DND-41 (cell line): ENCODE results near the gene RELT.

Source experiments
- ATAC-seq: fragments of 200-7000 bp; cut with Tn5 transposase; 3 replicates; pipeline ENCODE4 v1.9.1; 2021; ENCODE audit warnings: low read depth; ENCODE audit not compliant: insufficient read depth
- DNase-seq: peaks from one replicate; pipeline ENCODE4 v3.0.0-alpha.2; 2020
- H2AFZ ChIP-seq: 2 replicates; pipeline ENCODE4 v1.6.0; 2012; ENCODE audit warnings: low read depth, low read length
- H3K27ac ChIP-seq: 2 replicates; pipeline ENCODE4 v1.5.1; 2012; ENCODE audit warnings: low read length, inconsistent platforms
- H3K27me3 ChIP-seq: fragments of 200-600 bp; sonication (generic); 2 replicates; pipeline ENCODE4 v1.6.0; 2012; ENCODE audit warnings: low read length, mild to moderate bottlenecking, inconsistent platforms; ENCODE audit not compliant: insufficient read depth, poor library complexity
- H3K36me3 ChIP-seq: 2 replicates; pipeline ENCODE4 v1.5.1; 2012; ENCODE audit warnings: low read length, inconsistent platforms; ENCODE audit not compliant: insufficient read depth
- H3K4me1 ChIP-seq: 2 replicates; pipeline ENCODE4 v1.5.1; 2012; ENCODE audit warnings: mild to moderate bottlenecking, low read length; ENCODE audit not compliant: insufficient read depth
- H3K4me2 ChIP-seq: 2 replicates; pipeline ENCODE4 v1.6.0; 2012; ENCODE audit warnings: mild to moderate bottlenecking, moderate library complexity, low read length, inconsistent platforms; ENCODE audit not compliant: insufficient read depth
- H3K4me3 ChIP-seq, 2 experiments: fragments of 200-600 bp in 1 of 2; shearing (Covaris generic) in 1 of 2; 2 replicates each; pipeline ENCODE4 v1.5.1; 2012 to 2016; ENCODE audit warnings: inconsistent platforms in 2 of 2, low read length in 2 of 2, mild to moderate bottlenecking in 2 of 2, low read depth in 1 of 2, moderate library complexity in 1 of 2
- H3K79me2 ChIP-seq: 2 replicates; pipeline ENCODE4 v1.6.0; 2012; ENCODE audit warnings: low read length, inconsistent platforms; ENCODE audit not compliant: insufficient read depth
- H3K9ac ChIP-seq: 2 replicates; pipeline ENCODE4 v1.6.0; 2012; ENCODE audit warnings: low read depth, mild to moderate bottlenecking, inconsistent platforms, low read length, moderate library complexity
- H3K9me3 ChIP-seq: 2 replicates; pipeline ENCODE4 v1.5.1; 2012; ENCODE audit warnings: low read length, moderate library complexity, mild to moderate bottlenecking, inconsistent platforms; ENCODE audit not compliant: insufficient read depth, severe bottlenecking
- H4K20me1 ChIP-seq: 2 replicates; pipeline ENCODE4 v1.6.0; 2012; ENCODE audit warnings: low read length; ENCODE audit not compliant: insufficient read depth
- EZH2 ChIP-seq: IDR thresholded peaks from 3 replicates; pipeline ENCODE4 v1.6.1; 2012; ENCODE audit warnings: borderline replicate concordance, low read depth, mild to moderate bottlenecking, moderate library complexity, low read length, inconsistent platforms; ENCODE audit not compliant: severe bottlenecking
- TF ChIP-seq, protein P1 (sequence below): IDR thresholded peaks from 2 replicates; pipeline ENCODE4 v1.5.1; 2012; ENCODE audit warnings: borderline replicate concordance, low read length, moderate library complexity, mild to moderate bottlenecking; ENCODE audit not compliant: poor library complexity, severe bottlenecking; ENCODE audit errors: extremely low read depth

The RELT gene

DNA sequence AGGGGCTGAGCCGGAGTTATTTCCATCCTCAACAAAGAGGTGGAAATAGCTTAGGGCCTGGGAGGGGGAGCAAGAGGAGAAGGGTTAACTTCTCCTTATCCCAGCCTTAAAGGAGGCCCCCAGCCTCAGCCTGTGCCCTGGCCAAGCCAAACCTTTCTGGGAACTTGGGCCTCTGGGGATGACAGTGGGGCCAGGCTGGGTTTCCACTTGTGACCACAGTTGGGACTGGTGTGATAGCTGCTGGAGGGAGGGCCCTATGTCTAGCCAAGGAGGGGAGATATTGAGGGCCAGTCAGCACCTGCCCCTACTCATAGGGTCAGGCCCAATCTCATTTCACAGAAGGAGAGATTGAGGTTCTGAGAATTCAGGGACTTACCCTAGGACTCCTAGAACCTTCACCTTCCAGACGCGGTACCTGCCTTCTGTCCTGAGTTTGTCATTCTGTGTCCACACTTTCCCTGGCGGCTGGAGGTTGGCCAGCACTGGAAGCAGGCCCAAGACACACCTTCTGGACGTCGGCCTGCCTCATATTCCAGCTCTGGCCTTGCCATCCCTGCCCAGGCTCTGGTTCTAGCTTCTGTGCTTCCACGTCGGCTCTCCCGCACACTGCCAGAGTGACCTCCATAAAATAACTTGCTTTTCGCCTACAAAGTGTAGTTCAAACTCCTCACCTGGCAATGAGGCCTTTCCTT, 3.1 kb downstream of the RELT start:
- H3K4me1 ChIP-seq = peaks cover 58% of the 10 kb centered on the region
- TF ChIP-seq EZH2 = no peak
- TF ChIP-seq, protein P1, sequence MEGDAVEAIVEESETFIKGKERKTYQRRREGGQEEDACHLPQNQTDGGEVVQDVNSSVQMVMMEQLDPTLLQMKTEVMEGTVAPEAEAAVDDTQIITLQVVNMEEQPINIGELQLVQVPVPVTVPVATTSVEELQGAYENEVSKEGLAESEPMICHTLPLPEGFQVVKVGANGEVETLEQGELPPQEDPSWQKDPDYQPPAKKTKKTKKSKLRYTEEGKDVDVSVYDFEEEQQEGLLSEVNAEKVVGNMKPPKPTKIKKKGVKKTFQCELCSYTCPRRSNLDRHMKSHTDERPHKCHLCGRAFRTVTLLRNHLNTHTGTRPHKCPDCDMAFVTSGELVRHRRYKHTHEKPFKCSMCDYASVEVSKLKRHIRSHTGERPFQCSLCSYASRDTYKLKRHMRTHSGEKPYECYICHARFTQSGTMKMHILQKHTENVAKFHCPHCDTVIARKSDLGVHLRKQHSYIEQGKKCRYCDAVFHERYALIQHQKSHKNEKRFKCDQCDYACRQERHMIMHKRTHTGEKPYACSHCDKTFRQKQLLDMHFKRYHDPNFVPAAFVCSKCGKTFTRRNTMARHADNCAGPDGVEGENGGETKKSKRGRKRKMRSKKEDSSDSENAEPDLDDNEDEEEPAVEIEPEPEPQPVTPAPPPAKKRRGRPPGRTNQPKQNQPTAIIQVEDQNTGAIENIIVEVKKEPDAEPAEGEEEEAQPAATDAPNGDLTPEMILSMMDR = no peak

DNA sequence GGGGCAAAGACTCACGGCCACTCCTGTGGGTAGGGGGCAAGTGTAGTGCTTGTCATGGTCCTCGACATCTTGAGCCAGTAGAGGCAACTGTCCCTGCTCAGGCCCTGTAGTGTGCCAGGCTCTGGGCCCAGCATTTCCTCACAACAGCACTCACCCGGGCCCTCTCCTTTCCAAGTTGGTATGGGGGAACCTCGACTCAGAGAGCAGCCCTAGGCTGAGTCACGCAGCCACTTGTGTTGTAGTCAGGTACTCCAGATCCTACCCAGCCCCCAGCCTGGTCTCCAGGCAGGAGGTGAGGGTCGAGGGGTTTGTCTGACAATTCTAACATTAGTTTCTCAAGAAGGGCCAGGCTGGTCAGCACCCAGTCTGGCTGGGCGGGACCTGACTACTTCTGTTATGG, 4.1 kb downstream of the RELT start:
- no peaks in the 10 kb centered on the region for H3K9me3 ChIP-seq

More for the DNA sequence above, 3.1 kb downstream of the RELT start:
- ATAC-seq = no peak
- H3K27me3 ChIP-seq = no peaks in the 10 kb centered on the region
- H3K9ac ChIP-seq = no peak overlapping the region
- no peak overlapping the region for H2AFZ ChIP-seq
- peaks cover 74% of the 10 kb centered on the region for H4K20me1 ChIP-seq
- peaks cover 18% of the 10 kb centered on the region for H3K36me3 ChIP-seq
- H3K79me2 ChIP-seq = peaks cover 81% of the 10 kb centered on the region
- DNase-seq = no peak
- no peaks in the 10 kb centered on the region for H3K9me3 ChIP-seq
- 0 out of 4 replicates have a peak overlapping the region, but pooled peaks of 1 of the 2 experiments have one; percentile 0 for H3K4me3 ChIP-seq
- H3K4me2 ChIP-seq = peak overlapping the region; percentile 93
- H3K27ac ChIP-seq = peak overlapping the region; percentile 18; the same call in 1 of the 2 replicates

DNA sequence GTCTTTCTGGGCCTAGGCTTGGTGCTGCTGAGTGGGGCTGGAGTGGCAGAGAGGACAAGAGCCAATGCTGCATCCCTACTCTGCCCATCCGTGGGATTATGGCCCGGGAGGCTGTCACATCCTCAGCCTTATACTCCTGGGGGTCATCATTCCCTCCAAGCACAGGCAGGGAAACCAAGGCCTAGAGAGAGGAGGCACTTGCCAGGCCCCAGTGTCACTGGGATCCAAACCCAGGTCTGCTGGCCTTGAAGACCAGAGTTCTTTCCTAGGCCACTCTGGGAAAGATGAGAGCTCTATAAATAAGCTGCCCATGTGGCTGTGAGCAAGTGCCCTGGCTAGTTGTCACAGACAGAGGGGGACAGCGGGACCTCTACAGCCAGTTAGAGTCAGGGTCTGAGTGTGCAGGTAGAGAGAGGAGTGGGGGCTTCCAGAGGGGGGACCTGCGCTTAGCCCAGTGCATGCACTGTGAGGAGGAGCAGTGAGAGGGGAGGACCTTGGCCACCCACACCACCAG, 4.8 kb downstream of the RELT start:
- H2AFZ ChIP-seq = no peak overlapping the region
- TF ChIP-seq, protein P1 = no peak
- TF ChIP-seq EZH2 = no peak
- 0 out of 2 replicates have a peak overlapping the region, but pooled peaks have one; percentile 37 for H3K4me2 ChIP-seq
- peaks cover 18% of the 10 kb centered on the region for H3K36me3 ChIP-seq
- H3K79me2 ChIP-seq = peaks cover 97% of the 10 kb centered on the region
- no peak overlapping the region for H3K4me3 ChIP-seq
- no peak overlapping the region for H3K27ac ChIP-seq
- H4K20me1 ChIP-seq = peaks cover 89% of the 10 kb centered on the region
- ATAC-seq = no peak
- H3K9me3 ChIP-seq = no peaks in the 10 kb centered on the region
- H3K27me3 ChIP-seq = no peaks in the 10 kb centered on the region
- no peak for DNase-seq
- peaks cover 63% of the 10 kb centered on the region for H3K4me1 ChIP-seq
- no peak overlapping the region for H3K9ac ChIP-seq

More for the DNA sequence above, 4.1 kb downstream of the RELT start:
- H3K4me1 ChIP-seq = peaks cover 66% of the 10 kb centered on the region
- H3K27ac ChIP-seq = no peak overlapping the region
- ATAC-seq = no peak
- H3K79me2 ChIP-seq = peaks cover 91% of the 10 kb centered on the region
- no peak for DNase-seq
- no peak for TF ChIP-seq EZH2
- TF ChIP-seq, protein P1 = no peak
- peaks cover 83% of the 10 kb centered on the region for H4K20me1 ChIP-seq
- H3K36me3 ChIP-seq = peaks cover 18% of the 10 kb centered on the region
- H2AFZ ChIP-seq = no peak overlapping the region
- H3K27me3 ChIP-seq = no peaks in the 10 kb centered on the region
- H3K9ac ChIP-seq = peak overlapping the region; percentile 16; the same call in 1 of the 2 replicates
- no peak overlapping the region for H3K4me3 ChIP-seq
- peak overlapping the region; percentile 37 for H3K4me2 ChIP-seq
